H1 (cell line): ENCODE measurements around the gene NT5C. TPM values are rescaled to one million over a fixed set of nuclear protein-coding genes. Genes with fewer than 3 reads are reported as not detected.

ENCODE experiments used
- CTCF ChIA-PET: fragments of 300-600 bp; sonication (Branson Sonifier 250); formaldehyde crosslinking; loops from one replicate; lab custom pipeline; 2021; ENCODE audit not compliant: partially characterized antibody; lab: Charles Lee
- POLR2A ChIA-PET: fragments of 300-600 bp; sonication (Branson Sonifier 250); formaldehyde crosslinking; loops from one replicate; lab custom pipeline; 2021; ENCODE audit warnings: inconsistent platforms; ENCODE audit not compliant: partially characterized antibody; lab: Charles Lee
- DNase-seq, 2 experiments: peaks; one replicate each; pipeline versions ENCODE4 v3.0.0 to v3.0.0-alpha.2; 2010 to 2022; ENCODE audit warnings: low spot score in 2 of 2, low read depth in 1 of 2, mixed read lengths in 1 of 2
- FAIRE-seq: peaks from 2 replicates; lab custom pipeline; 2011; peaks lifted over from hg19 to GRCh38; lab: Jason Lieb, UNC
- H2AFZ ChIP-seq: 2 replicates; pipeline ENCODE4 v1.8.1; 2012; ENCODE audit warnings: low read length, inconsistent platforms
- H2AK5ac ChIP-seq: 2 replicates; pipeline ENCODE4 v1.6.1; 2013; ENCODE audit warnings: low read depth, low read length
- H2BK120ac ChIP-seq: replicated peaks from 2 replicates; pipeline ENCODE3; 2013; ENCODE audit warnings: low read depth, low read length, inconsistent platforms
- H2BK12ac ChIP-seq: 2 replicates; pipeline ENCODE4 v1.6.1; 2013; ENCODE audit warnings: low read depth, low read length
- H2BK15ac ChIP-seq: 2 replicates; pipeline ENCODE4 v1.6.1; 2013; ENCODE audit warnings: low read length
- H2BK20ac ChIP-seq: 2 replicates; pipeline ENCODE4 v1.6.1; 2013; ENCODE audit warnings: low read length
- H2BK5ac ChIP-seq: 2 replicates; pipeline ENCODE4 v1.6.1; 2013; ENCODE audit warnings: low read depth, low read length
- H3K14ac ChIP-seq: 2 replicates; pipeline ENCODE4 v1.6.1; 2013; ENCODE audit warnings: inconsistent platforms; ENCODE audit not compliant: insufficient read length
- H3K18ac ChIP-seq: 2 replicates; pipeline ENCODE4 v1.6.1; 2013; ENCODE audit warnings: low read length; ENCODE audit errors: extremely low read depth
- H3K23ac ChIP-seq: 2 replicates; pipeline ENCODE4 v1.6.1; 2013; ENCODE audit warnings: inconsistent platforms; ENCODE audit not compliant: insufficient read length
- H3K23me2 ChIP-seq: 2 replicates; pipeline ENCODE4 v1.6.1; 2013; ENCODE audit warnings: low read depth, low read length
- H3K27ac ChIP-seq: 2 replicates; pipeline ENCODE4 v1.6.1; 2011; ENCODE audit warnings: low read depth, low read length, inconsistent platforms
- H3K27me3 ChIP-seq, 4 experiments: replicated peaks in 1 of 4; 1 replicate in 1 of 4; 2 replicates in 3 of 4; pipeline versions ENCODE4 v1.6.1 to v1.8.1; 2011 to 2013; ENCODE audit warnings: low read length in 3 of 4, mild to moderate bottlenecking in 3 of 4, inconsistent platforms in 2 of 4, mixed read lengths in 2 of 4, moderate library complexity in 1 of 4; ENCODE audit not compliant: control insufficient read depth in 3 of 4, insufficient read depth in 3 of 4; ENCODE audit errors: extremely low read depth in 1 of 4
- H3K36me3 ChIP-seq, 4 experiments: 2 replicates each; pipeline versions ENCODE4 v1.6.1 to v1.8.1; 2011 to 2013; ENCODE audit warnings: mild to moderate bottlenecking in 4 of 4, low read length in 3 of 4, moderate library complexity in 2 of 4, control low read depth in 1 of 4, inconsistent platforms in 1 of 4; ENCODE audit not compliant: insufficient read depth in 4 of 4, control insufficient read depth in 2 of 4
- H3K4ac ChIP-seq: replicated peaks from 2 replicates; pipeline ENCODE3; 2013; ENCODE audit warnings: low read length, low read depth, mixed read lengths, inconsistent platforms; ENCODE audit not compliant: insufficient read length
- H3K4me1 ChIP-seq, 4 experiments: replicated peaks in 1 of 4; 1 replicate in 1 of 4; 2 replicates in 3 of 4; pipeline versions ENCODE4 v1.6.1 to v1.8.1; 2011 to 2013; ENCODE audit warnings: low read length in 3 of 4, inconsistent platforms in 2 of 4, mixed read lengths in 1 of 4; ENCODE audit not compliant: insufficient read depth in 4 of 4, control insufficient read depth in 3 of 4
- H3K4me2 ChIP-seq, 2 experiments: 2 replicates each; pipeline versions ENCODE4 v1.6.1 to v1.8.1; 2011 to 2013; ENCODE audit warnings: low read depth in 2 of 2, low read length in 2 of 2, control low read depth in 1 of 2, inconsistent platforms in 1 of 2, mild to moderate bottlenecking in 1 of 2; ENCODE audit not compliant: insufficient read depth in 1 of 2
- H3K4me3 ChIP-seq, 4 experiments: fragments of 200-600, 300-600 bp in 1 of 4; sonication (generic), shearing (Covaris generic), sonication (Bioruptor Twin) in 1 of 4; 2 replicates each; pipeline versions ENCODE4 v1.5.1 to v1.8.1; 2011 to 2016; ENCODE audit warnings: low read length in 4 of 4, low read depth in 3 of 4, control low read depth in 2 of 4, inconsistent platforms in 2 of 4, mild to moderate bottlenecking in 2 of 4, mixed read lengths in 1 of 4, moderate library complexity in 1 of 4; ENCODE audit not compliant: insufficient read depth in 2 of 4; ENCODE audit errors: extremely low read depth in 1 of 4
- H3K56ac ChIP-seq: replicated peaks from 2 replicates; pipeline ENCODE3; 2013; ENCODE audit warnings: low read depth, mild to moderate bottlenecking, mixed read lengths, low read length, inconsistent platforms; ENCODE audit not compliant: insufficient read length
- H3K79me1 ChIP-seq: 2 replicates; pipeline ENCODE4 v1.6.1; 2013; ENCODE audit warnings: low read depth, low read length, control low read depth
- H3K79me2 ChIP-seq, 2 experiments: 2 replicates each; pipeline versions ENCODE4 v1.6.1 to v1.8.1; 2012 to 2013; ENCODE audit warnings: low read length in 2 of 2, mild to moderate bottlenecking in 2 of 2, inconsistent platforms in 1 of 2; ENCODE audit not compliant: insufficient read depth in 2 of 2, control insufficient read depth in 1 of 2
- H3K9ac ChIP-seq, 4 experiments: replicated peaks in 1 of 4; 1 replicate in 1 of 4; 2 replicates in 3 of 4; pipeline versions ENCODE4 v1.6.1 to v1.8.1; 2011 to 2013; ENCODE audit warnings: low read depth in 3 of 4, low read length in 3 of 4, control low read depth in 2 of 4, mild to moderate bottlenecking in 2 of 4, moderate library complexity in 2 of 4, inconsistent platforms in 1 of 4; ENCODE audit errors: extremely low read depth in 1 of 4
- H3K9me3 ChIP-seq, 2 experiments: 2 replicates each; pipeline versions ENCODE4 v1.6.1 to v1.8.1; 2012 to 2013; ENCODE audit warnings: mild to moderate bottlenecking in 2 of 2, moderate library complexity in 2 of 2, control low read depth in 1 of 2, inconsistent platforms in 1 of 2, low read depth in 1 of 2, low read length in 1 of 2, mixed read lengths in 1 of 2; ENCODE audit not compliant: insufficient read depth in 2 of 2
- H4K20me1 ChIP-seq, 2 experiments: replicated peaks in 1 of 2; 2 replicates each; pipeline versions ENCODE3 to v1.8.1; 2011 to 2013; ENCODE audit warnings: inconsistent platforms in 2 of 2, low read length in 2 of 2, mild to moderate bottlenecking in 1 of 2; ENCODE audit not compliant: insufficient read depth in 2 of 2, control insufficient read depth in 1 of 2
- H4K5ac ChIP-seq: 2 replicates; pipeline ENCODE4 v1.6.1; 2013; ENCODE audit warnings: low read length, low read depth, mixed read lengths, inconsistent platforms; ENCODE audit not compliant: insufficient read length
- H4K8ac ChIP-seq: 2 replicates; pipeline ENCODE4 v1.8.0; 2013; ENCODE audit warnings: mild to moderate bottlenecking, moderate library complexity, low read length, inconsistent platforms; ENCODE audit not compliant: insufficient read depth; ENCODE audit errors: extremely low read depth
- H4K91ac ChIP-seq: replicated peaks from 2 replicates; pipeline ENCODE3; 2013; ENCODE audit warnings: low read length, mixed read lengths, inconsistent platforms; ENCODE audit not compliant: insufficient read length
- KDM5A ChIP-seq: fragments of 200-600 bp; IDR thresholded peaks from 2 replicates; pipeline ENCODE4 v1.7.1; 2012; ENCODE audit warnings: mild to moderate bottlenecking, low read length, inconsistent platforms, mixed read lengths
- SP1 ChIP-seq: IDR thresholded peaks from 2 replicates; pipeline ENCODE4 v1.6.1; 2011; ENCODE audit warnings: low read depth, low read length
- WGBS, 2 experiments: shearing (Covaris generic) in 1 of 2; methylation state at CpG; one replicate each; pipeline versions ENCODE4 v1.1.6 to v1.1.7; 2013 to 2015; ENCODE audit warnings: low lambda C conversion rate in 2 of 2, mixed read lengths in 2 of 2, inconsistent platforms in 1 of 2, low coverage in 1 of 2, missing lambda C conversion rate in 1 of 2; ENCODE audit not compliant: insufficient replicate concordance in 2 of 2, insufficient coverage in 1 of 2, insufficient read length in 1 of 2; ENCODE audit errors: extremely low coverage in 1 of 2, missing lambda C conversion rate in 1 of 2; 5-methylcytosine and 5-hydroxymethylcytosine counted together
- polyA plus RNA-seq, 7 experiments: library from polyadenylated mRNA; depleted of rRNA in 3 of 7; stranded (reverse) in 5 of 7; unstranded in 2 of 7; fragments of >200 nt in 5 of 7; fragments of 200-250 nt in 2 of 7; gene quantifications; 1 replicate in 5 of 7; 2 replicates in 1 of 7; 4 replicates in 1 of 7; pipeline versions ENCODE4 v1.2.1 to v1.2.3, GENCODE V29; 2011 to 2013; ENCODE audit warnings: missing spikeins in 2 of 7, mixed read lengths in 2 of 7
- total RNA-seq: library from RNA; stranded (reverse); fragmentation: NEBNext Ultra II Directional; extraction: Animal tissue kit (Norgen Biotek cat#: 25700); gene quantifications from 2 replicates; pipeline ENCODE4 v1.2.1, GENCODE V29; 2021

NT5C gene
- total and polyA plus RNA-seq, 2 of the 8 experiments (the other 6 are each of a cell fraction or from before 2014, with no cell fraction given): 52.1 to 66.4 TPM

DNA sequence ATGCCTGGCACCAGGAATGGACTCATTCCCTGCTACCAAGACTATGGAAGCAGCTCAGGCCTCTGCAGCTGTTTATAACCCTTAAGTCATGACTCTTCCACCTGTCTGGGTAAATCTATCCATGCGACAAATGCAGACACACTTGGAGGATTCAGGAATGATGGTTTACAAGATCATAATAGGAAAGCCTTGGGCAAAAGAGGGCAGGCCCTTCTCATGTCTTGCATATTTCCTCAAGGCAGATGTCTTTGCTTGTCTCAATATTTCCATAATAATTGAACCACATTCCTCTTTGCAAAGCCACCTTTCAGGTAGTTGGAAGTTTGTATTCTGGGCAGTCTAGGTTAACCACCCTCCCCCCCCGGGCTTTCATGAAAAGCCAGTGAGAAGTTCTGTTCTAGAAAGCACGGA, 23.7 kb upstream of the NT5C start:
- no peak overlapping the region for H4K91ac ChIP-seq
- H4K8ac ChIP-seq: no peak overlapping the region
- peaks cover 3 to 12% (median 9%) of the 10 kb centered on the region in 4 experiments; a peak in 6 of 7 replicates for H3K4me1 ChIP-seq
- H3K14ac ChIP-seq: no peak overlapping the region
- TF ChIP-seq KDM5A (no peak), SP1 (0 out of 2 replicates have a peak, but pooled peaks have one; percentile 32)
- TF ChIP-seq, all 59 proteins: peak for 1
- no peak overlapping the region for H2BK20ac ChIP-seq
- POLR2A ChIA-PET: interaction anchor here (0.6 to 11.6 kb wide), 48 partner anchors 8 to 257 kb away, joined by 3 to 213 read pairs (median 4); partner anchors contain the start of genes ARMC7, CDR2L, GGA3 and MRPL58
- H3K9ac ChIP-seq: no peak overlapping the region
- H3K79me1 ChIP-seq: peaks cover 5% of the 10 kb centered on the region; the same call in 1 of the 2 replicates
- no peak overlapping the region for H3K56ac ChIP-seq
- H3K18ac ChIP-seq: no peak overlapping the region
- peak overlapping the region; percentile 66 to 99 for H3K4me2 ChIP-seq
- CTCF ChIA-PET: interaction anchor here (1.3 to 1.4 kb wide), 3 partner anchors 17 to 142 kb away, joined by 3 to 7 read pairs (median 4); no protein-coding TSS in a partner anchor
- H4K20me1 ChIP-seq: no peaks in the 10 kb centered on the region
- no peak overlapping the region for H2BK120ac ChIP-seq
- no peaks in the 10 kb centered on the region for H3K36me3 ChIP-seq
- peak overlapping the region; percentile 20 to 48 (median 30); a peak in 5 of 8 replicates for H3K4me3 ChIP-seq
- H2BK12ac ChIP-seq: no peak overlapping the region
- H3K79me2 ChIP-seq: peaks cover 29 to 40% of the 10 kb centered on the region in 2 experiments
- 0 out of 2 replicates have a peak overlapping the region, but pooled peaks have one; percentile 39 for H3K27ac ChIP-seq
- no peak overlapping the region for H2AFZ ChIP-seq
- H3K4ac ChIP-seq: no peak overlapping the region
- no peak overlapping the region for H3K23ac ChIP-seq
- H4K5ac ChIP-seq: no peak overlapping the region
- DNase-seq: no peak
- no peak overlapping the region for H2BK15ac ChIP-seq
- no peaks in the 10 kb centered on the region for H3K27me3 ChIP-seq
- no peak overlapping the region for H2AK5ac ChIP-seq
- no peak for FAIRE-seq
- peak overlapping the region; percentile 13; the same call in 1 of the 2 replicates for H2BK5ac ChIP-seq
- peaks cover 6% of the 10 kb centered on the region for H3K23me2 ChIP-seq
- 43% methylated on average over 3 of the region's 3 CpGs; no CpG with 5 or more reads in 1 of the 2 experiments for WGBS, 2 experiments
- H3K9me3 ChIP-seq: no peaks in the 10 kb centered on the region
